ENCODE data around the gene MALRD1.

- no peak for TF ChIP-seq CTCF (IDR thresholded peaks at IDR 0.05)
- TF ChIP-seq POLR2A (IDR thresholded peaks at IDR 0.05): no peak
Observed at GRCh38 chr10:19017116-19017890, 31.3 kb upstream of the MALRD1 start.

Measured in uterus (tissue), 2 donors.